Mesenteric fat pad (tissue), 1 donor: Measurements from ENCODE around the gene NGDN. TPM values are rescaled to one million over a fixed set of nuclear protein-coding genes. Genes with fewer than 3 reads are reported as not detected.

Experiments used
- DNase-seq: peaks from one replicate; pipeline ENCODE4 v3.0.0-alpha.2; 2020; ENCODE audit warnings: low spot score
- total RNA-seq: library from RNA; stranded (reverse); fragmentation: NEBNext Ultra II Directional; extraction: Animal tissue kit (Norgen Biotek cat#: 25700); gene quantifications from one replicate; pipeline ENCODE4 v1.2.1, GENCODE V29; 2021
- donor health status: DM: yes; HTN: yes; CAD: no.

NGDN gene
- total RNA-seq, 1 donor from 2014 or later = 29.7 TPM

DNA sequence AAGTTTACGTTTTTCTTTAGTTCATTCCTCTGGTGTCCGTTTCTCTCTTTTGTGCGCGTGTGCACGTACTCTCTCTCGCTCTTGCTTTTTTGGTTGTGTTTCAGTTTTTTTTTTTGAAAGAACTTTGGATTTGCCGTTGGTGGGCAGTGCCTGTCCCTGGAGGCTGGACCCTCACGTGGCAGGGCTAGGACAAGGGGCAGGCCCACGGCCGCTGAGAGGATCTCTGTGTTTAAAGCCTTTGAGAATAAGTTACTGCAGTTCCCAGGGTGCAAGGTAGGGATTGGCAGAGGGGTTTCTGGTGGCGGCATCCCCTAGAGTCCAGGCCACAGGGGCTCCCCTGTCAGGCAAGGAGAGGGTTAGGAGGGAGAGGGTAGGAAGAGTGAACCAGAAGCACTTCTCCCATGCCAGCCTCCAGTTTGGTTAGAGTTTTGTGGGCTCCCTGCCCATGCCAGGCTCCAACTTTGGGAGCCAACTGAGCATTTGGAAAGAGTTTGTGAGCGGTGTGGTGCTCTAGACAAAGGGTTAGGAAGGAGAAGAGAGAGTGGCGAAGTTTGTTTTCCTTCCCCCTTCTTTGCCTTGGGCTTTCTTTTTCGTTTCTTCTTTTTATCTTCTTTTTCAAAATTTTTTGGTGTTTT is 51.5 kb downstream of the NGDN start:
- no peak for DNase-seq

DNA sequence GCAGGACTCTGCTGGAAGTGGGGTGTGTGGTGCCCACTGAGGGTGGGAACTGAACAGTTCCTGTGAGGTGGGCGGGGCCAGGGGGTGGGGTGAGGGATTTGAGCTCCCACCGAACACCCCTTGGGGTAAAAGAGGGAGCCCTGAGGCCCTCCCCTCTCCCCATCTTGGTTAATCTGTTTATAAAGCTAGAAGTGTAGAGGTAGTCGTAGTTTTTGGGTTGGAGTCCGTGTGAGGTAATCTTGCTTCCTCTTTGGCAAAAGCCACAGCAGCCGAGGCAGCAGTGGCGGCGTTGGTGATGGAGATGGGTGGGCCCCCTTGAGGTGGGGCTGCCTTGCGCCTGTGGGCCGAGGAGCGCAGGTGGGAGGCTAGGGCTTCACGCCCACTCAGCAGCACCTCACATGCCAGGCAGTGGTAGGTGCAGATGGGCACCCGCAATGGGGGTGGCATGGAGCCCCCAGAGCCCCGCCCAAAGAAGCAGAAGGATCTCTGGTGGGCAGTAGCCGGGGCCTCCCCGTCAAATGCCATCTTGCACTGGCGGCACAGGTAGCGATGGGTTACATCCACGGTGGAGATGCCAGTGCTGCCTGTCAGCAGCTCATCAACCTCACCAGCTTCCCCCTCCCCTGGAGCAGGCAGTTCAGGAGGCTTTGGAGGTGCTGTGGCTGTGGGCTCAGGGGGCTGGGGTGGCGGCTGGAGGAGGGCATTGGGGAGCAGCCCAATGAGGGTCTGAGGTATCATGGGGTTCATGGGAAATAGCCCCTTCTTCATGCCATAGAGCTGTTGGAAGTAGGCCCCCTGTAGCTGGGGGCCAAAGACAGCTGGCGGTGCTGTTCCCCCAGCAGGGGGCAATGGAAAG is 52.5 kb downstream of the NGDN start:
- no peak for DNase-seq

DNA sequence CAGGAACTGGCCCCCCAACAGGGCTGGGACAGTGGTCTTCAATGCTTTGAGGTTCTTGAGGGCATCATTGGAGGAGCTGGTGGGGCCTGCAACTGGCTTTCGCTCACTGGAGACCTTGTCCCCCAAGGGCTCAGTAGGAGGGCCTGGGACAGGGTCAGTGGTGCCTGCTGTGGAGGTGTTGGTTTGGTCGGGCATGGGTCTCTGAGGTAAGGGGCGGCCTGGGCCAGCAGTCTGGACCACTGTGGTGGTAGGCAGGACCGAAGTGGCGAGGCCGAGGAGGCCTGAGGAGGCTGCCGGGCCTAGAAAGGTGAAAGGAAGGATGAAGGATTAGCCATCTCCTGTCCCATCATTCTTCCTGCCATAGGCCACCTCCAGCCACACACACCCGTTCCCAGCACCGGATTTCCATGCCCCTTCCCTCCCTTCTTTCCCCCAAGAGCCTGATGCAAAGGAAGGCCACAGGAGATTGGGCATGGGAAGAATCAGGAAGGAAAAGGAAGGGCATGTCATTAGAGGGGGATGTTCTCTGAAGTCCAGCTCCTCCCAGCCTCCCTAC is 53.2 kb downstream of the NGDN start:
- DNase-seq = no peak

- no peak for DNase-seq
These were observed 53.9 kb downstream of the NGDN start for GRCh38 chr14:23523229-23524016.

- DNase-seq = no peak
These were observed 55.5 kb downstream of the NGDN start for GRCh38 chr14:23524954-23525353.

- DNase-seq = no peak
These were observed 56.1 kb downstream of the NGDN start for GRCh38 chr14:23525611-23526010.

Other genes with a start within 250 kb of the NGDN start
- not detected for gene RNF212B, start 231.8 kb upstream of the NGDN start, total RNA-seq
- gene HOMEZ, start 183.6 kb upstream of the NGDN start, total RNA-seq = 6.8 TPM
- 8.0 TPM for gene PPP1R3E, start 166.8 kb upstream of the NGDN start, total RNA-seq
- gene BCL2L2, start 162.9 kb upstream of the NGDN start, total RNA-seq = 60.1 TPM
- gene PABPN1, start 148.2 kb upstream of the NGDN start, total RNA-seq = 129 TPM
- gene SLC22A17, start 116.8 kb upstream of the NGDN start, total RNA-seq = 7.0 TPM
- 15.5 TPM for gene EFS, start 104.5 kb upstream of the NGDN start, total RNA-seq
- not detected for gene IL25, start 96.9 kb upstream of the NGDN start, total RNA-seq
- not detected for gene CMTM5, start 92.7 kb upstream of the NGDN start, total RNA-seq
- not detected for gene MYH6, start 61.4 kb upstream of the NGDN start, total RNA-seq
- not detected for gene MYH7, start 34.0 kb upstream of the NGDN start, total RNA-seq
- 3.1 TPM for gene ZFHX2, start 82.1 kb downstream of the NGDN start, total RNA-seq
- gene THTPA, start 86.6 kb downstream of the NGDN start, total RNA-seq = 16.7 TPM
- gene AP1G2, start 98.1 kb downstream of the NGDN start, total RNA-seq = 32.8 TPM
- 1.1 TPM for gene JPH4, start 109.1 kb downstream of the NGDN start, total RNA-seq
- gene DHRS2, start 166.7 kb downstream of the NGDN start, total RNA-seq = not detected